NB4 (cell line): ENCODE data around the gene SPON1.

ENCODE experiments used
- DNase-seq: peaks from one replicate; pipeline ENCODE4 v3.0.0; 2010; ENCODE audit warnings: low read depth
- H3K4me3 ChIP-seq: one replicate; pipeline ENCODE4 v1.5.1; 2011; ENCODE audit warnings: mild to moderate bottlenecking, low read depth, low read length, moderate library complexity
- MYC ChIP-seq: IDR thresholded peaks from 2 replicates; pipeline ENCODE4 v1.6.1; 2011; ENCODE audit warnings: low read depth, low read length
- POLR2A ChIP-seq: IDR thresholded peaks from 2 replicates; pipeline ENCODE4 v1.6.1; 2011; ENCODE audit warnings: mild to moderate bottlenecking; ENCODE audit not compliant: insufficient read length; ENCODE audit errors: extremely low read depth
- TF ChIP-seq, protein P1 (sequence below): IDR thresholded peaks from 2 replicates; pipeline ENCODE4 v1.6.1; 2011; ENCODE audit warnings: low read depth, low read length
- TF ChIP-seq, protein P2 (sequence below): IDR thresholded peaks from one replicate; pipeline ENCODE4 v1.5.1; 2012; ENCODE audit warnings: low read depth, low read length

The SPON1 gene

DNA sequence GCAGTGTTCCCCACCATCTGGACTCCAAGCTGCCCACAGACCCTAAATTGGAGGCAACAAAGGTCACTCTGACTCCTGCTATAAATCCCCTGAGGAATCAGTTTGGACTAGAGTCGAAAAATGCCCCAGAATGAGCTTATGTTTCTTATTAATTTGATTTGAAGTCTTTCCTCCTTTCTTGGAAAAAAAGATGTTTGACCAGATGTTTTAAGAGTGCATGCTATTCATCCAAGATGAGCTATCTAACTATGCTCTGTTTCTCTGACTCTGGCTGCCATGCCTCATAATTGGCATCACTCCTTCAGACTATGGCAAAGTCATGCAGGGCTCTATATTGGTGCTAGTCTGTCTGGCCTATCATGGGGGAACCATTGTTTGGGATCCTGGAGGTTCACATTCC, 174.0 kb downstream of the SPON1 start:
- DNase-seq: no peak
- no peak overlapping the region for H3K4me3 ChIP-seq
- TF ChIP-seq, protein P1, sequence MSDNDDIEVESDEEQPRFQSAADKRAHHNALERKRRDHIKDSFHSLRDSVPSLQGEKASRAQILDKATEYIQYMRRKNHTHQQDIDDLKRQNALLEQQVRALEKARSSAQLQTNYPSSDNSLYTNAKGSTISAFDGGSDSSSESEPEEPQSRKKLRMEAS: no peak
- TF ChIP-seq MYC: no peak
- TF ChIP-seq POLR2A: no peak
- TF ChIP-seq, protein P2, sequence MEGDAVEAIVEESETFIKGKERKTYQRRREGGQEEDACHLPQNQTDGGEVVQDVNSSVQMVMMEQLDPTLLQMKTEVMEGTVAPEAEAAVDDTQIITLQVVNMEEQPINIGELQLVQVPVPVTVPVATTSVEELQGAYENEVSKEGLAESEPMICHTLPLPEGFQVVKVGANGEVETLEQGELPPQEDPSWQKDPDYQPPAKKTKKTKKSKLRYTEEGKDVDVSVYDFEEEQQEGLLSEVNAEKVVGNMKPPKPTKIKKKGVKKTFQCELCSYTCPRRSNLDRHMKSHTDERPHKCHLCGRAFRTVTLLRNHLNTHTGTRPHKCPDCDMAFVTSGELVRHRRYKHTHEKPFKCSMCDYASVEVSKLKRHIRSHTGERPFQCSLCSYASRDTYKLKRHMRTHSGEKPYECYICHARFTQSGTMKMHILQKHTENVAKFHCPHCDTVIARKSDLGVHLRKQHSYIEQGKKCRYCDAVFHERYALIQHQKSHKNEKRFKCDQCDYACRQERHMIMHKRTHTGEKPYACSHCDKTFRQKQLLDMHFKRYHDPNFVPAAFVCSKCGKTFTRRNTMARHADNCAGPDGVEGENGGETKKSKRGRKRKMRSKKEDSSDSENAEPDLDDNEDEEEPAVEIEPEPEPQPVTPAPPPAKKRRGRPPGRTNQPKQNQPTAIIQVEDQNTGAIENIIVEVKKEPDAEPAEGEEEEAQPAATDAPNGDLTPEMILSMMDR: no peak

DNA sequence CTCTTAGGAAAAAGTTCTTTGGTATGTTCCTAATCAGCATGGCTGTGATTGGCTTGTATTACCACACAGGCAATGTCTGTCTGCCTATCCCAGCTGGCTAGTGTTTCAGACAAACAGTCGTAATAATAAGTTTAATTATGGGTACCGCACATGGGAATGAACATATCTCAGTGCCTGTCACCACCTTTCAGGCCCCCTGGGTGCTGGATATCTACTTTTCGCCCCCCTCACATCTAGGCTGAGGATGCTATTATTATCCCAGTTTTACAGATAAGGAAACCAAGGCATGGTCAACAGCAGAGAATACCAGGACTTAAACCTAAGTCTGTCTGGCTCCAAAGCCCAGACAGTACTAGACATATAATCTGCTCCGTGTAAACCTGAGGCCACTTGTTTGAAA, 174.8 kb downstream of the SPON1 start:
- no peak overlapping the region for H3K4me3 ChIP-seq
- DNase-seq: no peak
- TF ChIP-seq, protein P2: no peak
- TF ChIP-seq, protein P1: no peak
- TF ChIP-seq MYC: no peak
- no peak for TF ChIP-seq POLR2A

DNA sequence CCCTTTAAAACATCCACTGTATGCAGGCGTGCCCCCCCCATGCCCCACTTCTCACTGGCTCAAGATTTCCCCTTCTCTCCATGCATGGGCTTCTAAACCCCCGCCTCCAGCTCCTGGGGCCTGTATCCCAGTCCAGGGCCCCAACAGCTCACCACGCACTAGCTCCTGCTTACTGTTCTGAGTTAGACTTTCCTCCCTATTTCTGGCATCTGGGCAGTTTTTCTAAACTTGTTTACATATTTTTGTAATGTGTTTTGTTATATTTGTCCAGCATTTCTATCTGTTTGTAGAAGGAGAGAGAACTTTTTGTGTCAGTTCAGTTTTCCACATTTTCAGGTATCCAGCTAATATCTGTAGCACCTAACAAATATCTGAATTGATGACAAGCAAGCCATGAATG, 178.5 kb downstream of the SPON1 start:
- no peak overlapping the region for H3K4me3 ChIP-seq
- DNase-seq: no peak
- TF ChIP-seq MYC: no peak

DNA sequence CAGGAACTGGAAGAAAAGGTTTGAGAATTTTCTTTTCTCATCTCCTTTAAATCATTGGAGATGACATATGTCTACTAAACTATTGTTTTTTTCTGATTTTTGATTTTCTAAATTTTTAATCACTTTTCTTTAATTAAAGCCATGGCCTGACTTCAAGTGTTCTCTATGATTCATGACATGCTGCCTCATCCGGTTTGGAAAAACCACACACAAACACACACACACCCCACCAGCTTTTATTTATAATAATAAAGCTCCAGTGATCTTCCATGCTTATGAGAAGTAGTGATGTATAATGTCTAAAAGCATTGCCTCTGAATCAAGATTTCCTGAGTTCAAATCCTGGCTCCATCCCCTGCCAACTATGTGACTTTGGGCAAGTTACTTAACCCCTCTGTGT, 179.2 kb downstream of the SPON1 start:
- H3K4me3 ChIP-seq: no peak overlapping the region
- TF ChIP-seq, protein P2: no peak
- TF ChIP-seq MYC: no peak
- no peak for DNase-seq

DNA sequence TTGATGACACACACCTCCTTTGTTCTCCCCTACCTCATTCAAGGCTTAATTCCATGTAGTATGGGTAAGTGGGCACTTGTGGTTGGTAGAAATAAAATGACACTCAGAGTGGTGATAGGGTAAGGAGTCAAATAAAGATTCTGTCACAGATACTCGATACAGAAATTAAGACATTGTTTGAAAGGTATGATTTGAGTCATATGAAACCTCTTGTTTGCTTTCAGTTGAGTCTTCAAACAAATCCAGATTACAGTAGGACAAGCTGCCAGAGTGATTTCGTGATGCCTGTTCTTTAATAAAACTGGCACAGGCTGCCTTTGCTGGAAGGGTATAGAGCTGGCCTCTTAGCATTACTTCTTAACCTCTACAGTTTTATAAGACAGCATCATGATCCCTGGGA, 182.4 kb downstream of the SPON1 start:
- H3K4me3 ChIP-seq: no peak overlapping the region
- DNase-seq: no peak
- no peak for TF ChIP-seq POLR2A
- no peak for TF ChIP-seq MYC
- TF ChIP-seq, protein P2: no peak
- TF ChIP-seq, protein P1: no peak

DNA sequence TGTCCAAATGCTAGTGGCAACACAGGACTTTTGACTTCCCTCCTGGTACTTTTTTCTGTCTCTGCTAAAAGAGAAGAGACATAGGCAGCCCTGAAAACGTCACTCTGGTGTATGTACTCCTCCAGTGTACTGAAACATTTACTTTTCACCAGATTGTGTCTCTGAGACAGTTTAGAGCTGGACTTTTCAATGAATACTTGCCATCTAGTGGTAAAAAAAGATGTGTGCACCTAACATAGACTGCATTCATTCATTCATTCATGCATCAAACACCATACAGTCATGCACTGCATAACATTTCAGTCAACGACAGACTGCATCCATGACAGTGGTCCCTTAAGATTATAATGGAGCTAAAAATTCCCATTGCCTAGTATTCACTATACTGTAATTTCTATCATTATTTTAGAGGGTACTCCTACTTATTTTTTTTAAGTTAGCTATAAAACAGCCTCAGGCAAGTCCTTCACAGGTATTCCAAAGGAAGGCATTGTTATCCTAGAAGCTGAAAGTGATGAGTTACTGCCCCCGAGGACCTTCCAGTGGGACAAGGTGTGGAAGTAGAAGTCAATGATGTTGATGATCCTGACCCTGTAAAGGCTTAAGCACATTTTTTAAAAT, 186.2 kb downstream of the SPON1 start:
- peak; percentile 22 for DNase-seq
- no peak overlapping the region for H3K4me3 ChIP-seq
- TF ChIP-seq, protein P2: peak; percentile 48
- TF ChIP-seq, protein P1: no peak
- TF ChIP-seq MYC (no peak), POLR2A (no peak)

DNA sequence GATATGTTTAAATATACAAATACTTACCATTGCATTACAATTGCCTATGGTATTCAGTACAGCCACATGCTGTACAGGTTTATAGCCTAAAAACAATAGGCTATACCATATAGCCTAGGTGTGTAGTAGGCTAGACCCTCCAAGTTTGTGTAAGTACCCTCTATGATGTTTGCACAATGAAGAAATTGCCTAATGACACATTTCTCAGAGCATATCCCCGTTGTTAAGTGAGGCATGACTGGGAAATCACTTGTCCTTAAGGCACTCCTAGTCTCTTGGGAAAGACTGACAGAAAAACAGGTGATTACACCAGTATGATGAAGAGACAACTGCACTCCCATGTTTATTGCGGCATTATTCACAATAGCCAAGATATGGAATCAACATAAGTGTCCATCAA, 187.2 kb downstream of the SPON1 start:
- DNase-seq: no peak
- TF ChIP-seq MYC (no peak), POLR2A (no peak)
- TF ChIP-seq, protein P2: no peak
- TF ChIP-seq, protein P1: no peak
- no peak overlapping the region for H3K4me3 ChIP-seq
